Measurements from ENCODE around the gene HAPSTR1.

GRCh38 chr16:9082422-9082821 is 9.0 kb upstream of the HAPSTR1 start:
- TF ChIP-seq POLR2AphosphoS5 (IDR thresholded peaks at IDR 0.05; ENCODE audit: low read depth, low read length) (no peak), ZNF333 (CRISPR knock-in tag; IDR thresholded peaks at IDR 0.05; ENCODE audit: borderline replicate concordance) (no peak), ZNF280D (CRISPR knock-in tag; IDR thresholded peaks at IDR 0.05) (no peak), USF2 (IDR thresholded peaks at IDR 0.05; ENCODE audit: low read depth, low read length) (no peak), USF2 (CRISPR knock-in tag; IDR thresholded peaks at IDR 0.05; ENCODE audit: borderline replicate concordance) (no peak), HNF4G (IDR thresholded peaks at IDR 0.05; ENCODE audit: borderline replicate concordance, low read depth, low read length) (no peak), HNF4G (CRISPR knock-in tag; IDR thresholded peaks at IDR 0.05; ENCODE audit: borderline replicate concordance, low read depth) (no peak), SP1 (IDR thresholded peaks at IDR 0.05) (no peak), SP1 (CRISPR knock-in tag; IDR thresholded peaks at IDR 0.05) (no peak), RBM39 (IDR thresholded peaks at IDR 0.05; ENCODE audit: low read depth, low read length, poor library complexity, severe bottlenecking) (no peak), ZMAT5 (CRISPR knock-in tag; IDR thresholded peaks at IDR 0.05; ENCODE audit: borderline replicate concordance, low read depth) (no peak)
- TF ChIP-seq, protein P1, sequence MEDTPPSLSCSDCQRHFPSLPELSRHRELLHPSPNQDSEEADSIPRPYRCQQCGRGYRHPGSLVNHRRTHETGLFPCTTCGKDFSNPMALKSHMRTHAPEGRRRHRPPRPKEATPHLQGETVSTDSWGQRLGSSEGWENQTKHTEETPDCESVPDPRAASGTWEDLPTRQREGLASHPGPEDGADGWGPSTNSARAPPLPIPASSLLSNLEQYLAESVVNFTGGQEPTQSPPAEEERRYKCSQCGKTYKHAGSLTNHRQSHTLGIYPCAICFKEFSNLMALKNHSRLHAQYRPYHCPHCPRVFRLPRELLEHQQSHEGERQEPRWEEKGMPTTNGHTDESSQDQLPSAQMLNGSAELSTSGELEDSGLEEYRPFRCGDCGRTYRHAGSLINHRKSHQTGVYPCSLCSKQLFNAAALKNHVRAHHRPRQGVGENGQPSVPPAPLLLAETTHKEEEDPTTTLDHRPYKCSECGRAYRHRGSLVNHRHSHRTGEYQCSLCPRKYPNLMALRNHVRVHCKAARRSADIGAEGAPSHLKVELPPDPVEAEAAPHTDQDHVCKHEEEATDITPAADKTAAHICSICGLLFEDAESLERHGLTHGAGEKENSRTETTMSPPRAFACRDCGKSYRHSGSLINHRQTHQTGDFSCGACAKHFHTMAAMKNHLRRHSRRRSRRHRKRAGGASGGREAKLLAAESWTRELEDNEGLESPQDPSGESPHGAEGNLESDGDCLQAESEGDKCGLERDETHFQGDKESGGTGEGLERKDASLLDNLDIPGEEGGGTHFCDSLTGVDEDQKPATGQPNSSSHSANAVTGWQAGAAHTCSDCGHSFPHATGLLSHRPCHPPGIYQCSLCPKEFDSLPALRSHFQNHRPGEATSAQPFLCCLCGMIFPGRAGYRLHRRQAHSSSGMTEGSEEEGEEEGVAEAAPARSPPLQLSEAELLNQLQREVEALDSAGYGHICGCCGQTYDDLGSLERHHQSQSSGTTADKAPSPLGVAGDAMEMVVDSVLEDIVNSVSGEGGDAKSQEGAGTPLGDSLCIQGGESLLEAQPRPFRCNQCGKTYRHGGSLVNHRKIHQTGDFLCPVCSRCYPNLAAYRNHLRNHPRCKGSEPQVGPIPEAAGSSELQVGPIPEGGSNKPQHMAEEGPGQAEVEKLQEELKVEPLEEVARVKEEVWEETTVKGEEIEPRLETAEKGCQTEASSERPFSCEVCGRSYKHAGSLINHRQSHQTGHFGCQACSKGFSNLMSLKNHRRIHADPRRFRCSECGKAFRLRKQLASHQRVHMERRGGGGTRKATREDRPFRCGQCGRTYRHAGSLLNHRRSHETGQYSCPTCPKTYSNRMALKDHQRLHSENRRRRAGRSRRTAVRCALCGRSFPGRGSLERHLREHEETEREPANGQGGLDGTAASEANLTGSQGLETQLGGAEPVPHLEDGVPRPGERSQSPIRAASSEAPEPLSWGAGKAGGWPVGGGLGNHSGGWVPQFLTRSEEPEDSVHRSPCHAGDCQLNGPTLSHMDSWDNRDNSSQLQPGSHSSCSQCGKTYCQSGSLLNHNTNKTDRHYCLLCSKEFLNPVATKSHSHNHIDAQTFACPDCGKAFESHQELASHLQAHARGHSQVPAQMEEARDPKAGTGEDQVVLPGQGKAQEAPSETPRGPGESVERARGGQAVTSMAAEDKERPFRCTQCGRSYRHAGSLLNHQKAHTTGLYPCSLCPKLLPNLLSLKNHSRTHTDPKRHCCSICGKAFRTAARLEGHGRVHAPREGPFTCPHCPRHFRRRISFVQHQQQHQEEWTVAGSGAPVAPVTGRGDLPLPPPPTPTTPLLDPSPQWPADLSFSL (CRISPR knock-in tag; IDR thresholded peaks at IDR 0.05): no peak
